HFF-Myc (cell line): ENCODE data around the gene RPUSD1.

Experiments
- DNase-seq: peaks from one replicate; pipeline ENCODE4 v3.0.0-alpha.2; 2011; ENCODE audit warnings: low read depth; ENCODE audit errors: extremely low read depth
- H3K4me3 ChIP-seq: replicated peaks from 2 replicates; pipeline ENCODE4 v1.5.1; 2011; ENCODE audit warnings: low read depth, mild to moderate bottlenecking, control low read depth, low read length
- TF ChIP-seq, protein P1 (sequence below): IDR thresholded peaks from 2 replicates; pipeline ENCODE4 v1.5.1; 2012; ENCODE audit warnings: mild to moderate bottlenecking, low read depth, low read length, control low read depth; ENCODE audit errors: missing control alignments

RPUSD1 gene

DNA sequence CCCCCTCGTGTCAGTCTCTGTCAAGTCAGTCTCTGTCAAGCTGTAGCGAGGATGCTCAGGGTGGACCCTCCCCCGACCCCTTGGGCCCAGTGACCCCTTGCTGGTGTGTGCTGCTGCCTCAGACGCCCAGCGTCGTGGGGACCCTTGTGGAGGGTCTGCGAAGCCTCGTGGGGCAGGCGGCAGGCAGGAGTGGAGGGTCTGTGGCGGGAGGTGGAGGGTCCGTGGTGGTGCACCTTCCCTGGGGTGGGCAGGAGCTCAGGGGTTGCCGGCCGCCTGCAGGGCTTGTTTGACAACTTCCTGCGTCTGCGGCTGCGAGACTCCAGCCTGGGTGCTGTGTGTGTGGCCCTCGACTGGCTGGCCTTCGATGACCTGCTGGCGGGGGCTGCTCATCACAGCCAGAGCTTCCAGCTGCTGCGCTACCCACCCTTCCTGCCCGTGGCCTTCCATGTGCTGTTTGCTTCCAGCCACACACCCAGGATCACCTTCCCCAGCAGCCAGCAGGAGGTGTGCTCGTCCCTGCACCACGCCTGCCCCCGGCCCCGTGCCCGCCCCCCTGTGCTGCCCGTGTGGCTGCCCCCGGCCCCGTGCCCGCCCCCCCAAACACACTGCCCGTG lies 6.8 kb upstream of the RPUSD1 start:
- DNase-seq, result no peak
- TF ChIP-seq, protein P1, sequence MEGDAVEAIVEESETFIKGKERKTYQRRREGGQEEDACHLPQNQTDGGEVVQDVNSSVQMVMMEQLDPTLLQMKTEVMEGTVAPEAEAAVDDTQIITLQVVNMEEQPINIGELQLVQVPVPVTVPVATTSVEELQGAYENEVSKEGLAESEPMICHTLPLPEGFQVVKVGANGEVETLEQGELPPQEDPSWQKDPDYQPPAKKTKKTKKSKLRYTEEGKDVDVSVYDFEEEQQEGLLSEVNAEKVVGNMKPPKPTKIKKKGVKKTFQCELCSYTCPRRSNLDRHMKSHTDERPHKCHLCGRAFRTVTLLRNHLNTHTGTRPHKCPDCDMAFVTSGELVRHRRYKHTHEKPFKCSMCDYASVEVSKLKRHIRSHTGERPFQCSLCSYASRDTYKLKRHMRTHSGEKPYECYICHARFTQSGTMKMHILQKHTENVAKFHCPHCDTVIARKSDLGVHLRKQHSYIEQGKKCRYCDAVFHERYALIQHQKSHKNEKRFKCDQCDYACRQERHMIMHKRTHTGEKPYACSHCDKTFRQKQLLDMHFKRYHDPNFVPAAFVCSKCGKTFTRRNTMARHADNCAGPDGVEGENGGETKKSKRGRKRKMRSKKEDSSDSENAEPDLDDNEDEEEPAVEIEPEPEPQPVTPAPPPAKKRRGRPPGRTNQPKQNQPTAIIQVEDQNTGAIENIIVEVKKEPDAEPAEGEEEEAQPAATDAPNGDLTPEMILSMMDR, result no peak
- H3K4me3 ChIP-seq, result no peak overlapping the region

DNA sequence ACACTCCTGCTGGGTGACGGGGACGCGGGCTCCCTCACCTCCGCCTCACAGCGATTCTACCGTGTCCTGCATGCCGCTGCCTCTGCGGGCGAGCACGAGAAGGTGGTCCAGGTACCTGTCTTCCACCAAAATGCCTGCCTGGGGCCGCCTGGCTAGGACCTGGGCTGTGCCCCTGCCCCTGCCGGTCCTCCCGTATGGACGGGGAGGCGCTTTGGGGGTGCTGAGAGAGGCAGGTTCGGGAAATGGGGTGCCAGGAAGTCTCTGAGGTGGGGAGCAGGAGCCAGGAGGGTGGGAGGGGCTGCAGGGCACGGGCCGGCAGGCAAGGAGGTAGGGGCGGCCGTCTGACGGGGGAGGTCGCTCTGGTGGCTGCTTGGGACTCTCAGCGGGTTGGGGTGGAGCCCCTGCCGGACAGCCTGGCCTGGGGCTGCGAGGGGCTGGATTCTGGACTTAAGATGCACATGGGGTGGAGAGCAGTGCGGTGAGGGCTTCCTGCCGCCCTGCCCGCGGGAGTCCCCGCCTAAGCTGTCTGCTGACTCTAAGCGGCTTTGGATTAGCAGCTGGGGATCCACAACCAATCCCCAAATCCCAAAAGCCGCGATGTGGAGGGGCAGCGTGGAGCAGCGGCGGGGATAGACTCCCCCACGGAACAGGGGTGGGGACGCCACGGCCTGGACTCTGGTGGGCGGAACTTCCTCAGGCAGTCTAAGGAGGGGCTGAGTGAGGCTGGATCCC lies 6.1 kb upstream of the RPUSD1 start:
- DNase-seq, result no peak
- TF ChIP-seq, protein P1, result no peak

DNA sequence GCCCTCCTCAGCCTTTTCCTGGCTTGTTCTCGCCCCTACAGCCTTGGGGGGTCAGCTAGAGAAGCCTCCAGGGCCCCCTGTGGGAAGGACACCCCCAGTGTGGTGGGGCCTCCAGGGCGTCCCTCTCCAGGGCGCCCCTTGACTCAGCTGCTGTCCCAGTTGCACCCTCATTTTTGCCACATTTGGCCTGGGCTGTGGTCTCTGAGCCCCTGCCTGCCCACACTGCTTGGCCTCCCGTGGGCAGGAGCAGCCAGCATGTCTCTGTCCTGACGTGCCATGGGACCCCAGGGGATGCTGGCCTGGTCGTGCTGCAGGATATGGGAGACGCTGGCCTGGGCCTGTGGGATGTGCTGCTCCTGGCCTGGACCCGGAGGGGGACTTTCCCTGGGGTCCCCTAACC lies 5.2 kb upstream of the RPUSD1 start:
- no peak overlapping the region for H3K4me3 ChIP-seq
- TF ChIP-seq, protein P1, result no peak
- DNase-seq, result no peak

More for the DNA sequence above, 6.1 kb upstream of the RPUSD1 start:
- no peak overlapping the region for H3K4me3 ChIP-seq

DNA sequence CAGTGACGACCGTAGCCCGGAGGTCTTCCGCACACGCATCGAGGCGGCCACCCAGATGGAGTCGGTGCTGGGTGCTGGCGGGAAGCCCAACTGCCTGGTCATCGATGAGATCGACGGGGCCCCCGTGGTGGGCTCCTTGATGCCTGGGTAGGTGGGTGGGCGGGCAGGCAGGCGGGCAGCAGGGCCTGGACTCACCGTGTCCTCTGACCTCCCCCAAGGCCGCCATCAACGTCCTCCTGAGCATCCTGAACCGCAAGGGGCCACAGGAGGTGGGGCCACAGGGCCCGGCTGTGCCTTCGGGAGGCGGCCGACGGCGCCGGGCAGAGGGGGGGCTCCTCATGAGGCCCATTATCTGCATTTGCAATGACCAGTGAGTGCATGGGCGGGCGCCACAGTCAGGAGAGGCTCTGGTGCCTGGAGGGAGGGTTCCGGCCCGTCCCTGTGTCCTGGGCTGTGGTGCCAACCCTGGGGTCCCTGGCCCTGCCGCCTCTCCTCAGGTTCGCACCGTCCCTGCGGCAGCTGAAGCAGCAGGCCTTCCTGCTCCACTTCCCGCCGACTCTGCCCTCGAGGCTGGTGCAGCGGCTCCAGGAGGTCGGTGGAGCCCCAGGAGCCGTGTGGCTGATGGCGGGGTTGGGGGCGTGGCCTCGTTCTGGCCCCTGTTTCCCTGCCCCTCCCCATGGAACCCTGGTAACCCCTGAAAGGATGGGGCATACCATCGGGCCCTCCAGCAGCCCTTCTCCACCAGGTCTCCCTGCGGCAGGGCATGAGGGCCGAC lies 4.2 kb upstream of the RPUSD1 start:
- no peak overlapping the region for H3K4me3 ChIP-seq
- TF ChIP-seq, protein P1, result no peak
- DNase-seq, result no peak

DNA sequence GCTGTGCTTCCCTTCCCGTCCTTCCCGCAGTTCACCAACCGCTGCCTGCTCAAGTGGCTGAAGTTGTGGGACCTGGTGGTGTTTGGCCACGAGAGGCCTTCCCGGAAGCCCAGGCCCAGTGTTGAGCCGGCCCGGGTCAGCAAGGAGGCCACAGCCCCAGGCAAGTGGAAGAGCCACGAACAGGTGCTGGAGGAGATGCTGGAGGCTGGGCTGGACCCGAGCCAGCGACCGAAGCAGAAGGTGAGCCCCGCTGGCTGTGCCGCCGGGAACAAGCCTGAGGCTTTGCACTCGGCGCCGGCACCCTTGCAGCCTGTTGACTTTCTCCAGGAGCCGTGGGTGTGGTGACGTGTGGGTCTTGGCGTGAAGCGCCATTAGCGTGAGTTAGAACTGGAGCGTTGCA lies 3.0 kb upstream of the RPUSD1 start:
- no peak for DNase-seq
- TF ChIP-seq, protein P1, result no peak
- no peak overlapping the region for H3K4me3 ChIP-seq

DNA sequence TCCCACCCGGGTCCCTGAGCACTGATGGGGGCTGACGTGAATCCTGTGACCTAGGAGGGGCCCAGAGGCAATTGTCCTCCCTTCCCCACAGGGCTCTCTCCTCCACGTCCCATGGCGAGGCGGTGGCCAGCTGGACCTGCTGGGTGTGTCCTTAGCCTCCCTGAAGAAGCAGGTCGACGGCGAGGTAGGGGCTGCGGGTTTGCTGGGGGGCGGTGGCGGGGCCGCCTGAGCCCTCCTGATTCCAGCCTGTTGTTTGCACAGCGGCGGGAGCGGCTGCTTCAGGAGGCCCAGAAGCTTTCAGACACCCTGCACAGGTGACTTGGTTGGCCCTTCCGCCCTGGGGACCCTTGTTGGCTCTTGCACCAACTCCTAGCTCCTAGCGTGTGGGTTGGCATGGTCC lies 1.9 kb upstream of the RPUSD1 start:
- DNase-seq, result no peak
- H3K4me3 ChIP-seq, result no peak overlapping the region; the same call in 1 of the 2 replicates
- TF ChIP-seq, protein P1, result no peak
